GF-D8 (cell line): ENCODE data around the gene SNRPA.
"Not testable (repeated sequence)": the region's sequence is repeated elsewhere in the genome, so short reads cannot be mapped to it uniquely, and the experiment has no call there.

Source experiments
- DNase-seq: peaks from one replicate; lab custom pipeline; 2025; lab: John Stamatoyannopoulos, UW

SNRPA gene

DNA sequence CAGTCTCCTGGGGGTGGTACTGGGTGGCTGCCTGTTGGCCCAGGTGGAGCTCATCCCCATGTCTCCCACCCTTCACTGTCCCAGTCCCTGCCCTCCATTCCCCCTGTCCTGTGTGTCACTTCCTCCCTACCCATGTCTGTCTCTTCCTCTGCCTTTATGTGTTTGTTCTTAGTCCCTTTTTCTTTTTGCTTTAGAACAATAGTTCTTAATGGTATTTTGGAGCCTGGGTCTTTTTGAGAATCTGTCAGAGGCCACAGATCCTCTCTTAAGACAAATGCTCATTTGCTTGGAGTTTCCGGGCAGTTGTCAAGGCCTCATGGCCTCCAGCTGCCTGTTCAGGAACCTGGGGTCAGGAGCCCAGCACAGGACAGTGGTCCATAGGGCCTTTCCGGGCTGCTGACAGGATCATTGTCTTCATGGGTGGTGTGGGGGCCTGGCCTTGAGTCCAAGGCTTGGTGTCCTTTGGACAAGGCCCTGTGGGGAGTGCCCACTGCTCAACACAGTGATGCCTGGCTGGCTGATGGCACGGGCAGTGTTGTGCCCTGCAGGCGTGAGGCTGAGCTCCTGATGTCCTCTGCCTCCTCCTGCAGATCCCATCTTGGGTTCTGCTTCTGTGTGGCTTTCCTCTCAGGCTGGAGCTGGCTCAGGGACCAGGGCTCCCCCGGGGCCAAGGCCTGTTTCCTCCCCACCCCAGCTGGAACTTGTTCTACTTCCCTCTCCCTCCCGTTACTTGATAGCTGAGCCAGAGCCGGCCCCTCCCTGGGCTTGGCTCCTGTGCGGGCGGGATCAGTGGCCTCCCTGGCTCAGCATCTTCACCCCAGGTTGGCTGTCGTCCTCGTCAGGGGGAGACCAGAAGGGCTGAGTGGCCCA, 51.5 kb downstream of the SNRPA start:
- peak; percentile 20 for DNase-seq

DNA sequence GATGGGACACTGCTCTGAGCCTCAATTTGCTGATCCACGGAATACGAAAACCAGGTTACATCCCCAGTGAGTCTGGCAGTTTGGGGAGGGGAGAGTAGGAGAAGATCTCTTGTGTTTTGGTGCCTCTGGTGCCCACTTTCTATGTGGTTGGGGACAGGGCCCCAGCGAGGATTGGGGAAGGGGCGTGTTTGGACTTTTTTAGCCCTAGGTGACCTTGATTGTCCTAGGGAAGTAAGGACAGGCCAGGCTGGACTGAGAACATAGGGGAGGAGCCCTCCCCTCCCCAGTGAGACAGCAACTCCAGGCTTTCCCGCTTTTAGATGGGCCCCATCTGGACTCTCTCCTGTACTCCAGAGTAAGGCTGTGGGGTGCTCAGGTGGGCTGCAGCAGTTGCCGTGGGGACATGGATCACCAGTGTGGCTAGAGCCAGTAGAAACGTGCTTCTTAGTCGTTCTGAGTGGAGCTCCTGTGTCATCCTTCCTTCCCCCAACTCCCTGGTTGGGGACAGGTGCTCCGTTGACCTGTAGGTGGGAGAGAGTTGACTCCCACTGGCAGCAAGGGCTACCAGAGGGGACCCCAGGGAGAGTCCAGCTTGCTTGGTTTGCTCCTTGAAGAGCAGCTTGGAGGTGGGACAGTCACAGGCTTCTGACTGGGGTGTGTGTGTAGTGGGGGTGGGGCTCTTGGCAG, 52.3 kb downstream of the SNRPA start:
- no peak for DNase-seq

DNA sequence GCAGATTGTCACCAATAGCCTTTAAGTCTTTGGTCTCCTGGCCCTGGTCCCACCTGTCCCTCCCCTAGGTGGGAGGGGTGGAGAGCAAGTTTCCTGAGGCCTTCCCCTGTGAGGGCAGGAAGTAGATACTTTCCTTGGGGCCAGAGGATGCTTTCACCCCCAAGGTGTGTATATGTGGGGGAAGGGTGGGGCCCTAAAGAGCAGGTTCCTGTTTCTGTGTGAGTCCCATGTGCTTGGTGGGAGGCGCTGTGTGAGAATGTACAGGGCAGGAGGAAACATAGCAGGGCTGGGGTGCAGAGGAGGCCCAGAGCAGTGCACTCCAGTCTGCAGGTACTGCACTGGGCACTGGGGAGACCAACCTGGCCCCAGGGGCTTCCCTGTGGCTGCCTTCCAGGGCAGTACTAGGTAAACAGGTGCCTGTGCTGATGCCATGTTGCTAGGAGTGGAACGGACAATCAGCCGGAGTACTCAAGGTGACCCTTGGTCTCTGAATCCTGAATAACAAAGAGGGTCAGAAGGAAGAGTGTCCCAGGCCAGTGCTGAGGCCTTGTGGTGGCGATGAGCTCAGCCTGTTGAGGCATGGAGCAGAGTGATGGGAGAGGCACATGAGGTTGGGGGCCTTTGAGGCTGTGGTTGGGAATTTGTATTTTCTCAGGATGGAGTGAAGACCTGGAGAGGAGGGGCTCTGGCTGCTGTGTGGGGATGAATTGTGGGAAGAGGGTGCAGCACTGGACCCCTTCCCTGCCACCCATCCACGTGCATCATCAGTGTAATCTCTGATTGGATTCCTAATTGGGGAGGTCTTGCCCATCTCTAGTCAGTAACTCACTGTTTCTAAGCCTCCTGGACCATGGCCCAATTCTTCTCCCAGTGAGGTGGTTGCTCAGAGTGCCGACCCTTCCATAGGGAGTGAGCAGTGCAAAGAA, 53.1 kb downstream of the SNRPA start:
- no peak for DNase-seq

DNA sequence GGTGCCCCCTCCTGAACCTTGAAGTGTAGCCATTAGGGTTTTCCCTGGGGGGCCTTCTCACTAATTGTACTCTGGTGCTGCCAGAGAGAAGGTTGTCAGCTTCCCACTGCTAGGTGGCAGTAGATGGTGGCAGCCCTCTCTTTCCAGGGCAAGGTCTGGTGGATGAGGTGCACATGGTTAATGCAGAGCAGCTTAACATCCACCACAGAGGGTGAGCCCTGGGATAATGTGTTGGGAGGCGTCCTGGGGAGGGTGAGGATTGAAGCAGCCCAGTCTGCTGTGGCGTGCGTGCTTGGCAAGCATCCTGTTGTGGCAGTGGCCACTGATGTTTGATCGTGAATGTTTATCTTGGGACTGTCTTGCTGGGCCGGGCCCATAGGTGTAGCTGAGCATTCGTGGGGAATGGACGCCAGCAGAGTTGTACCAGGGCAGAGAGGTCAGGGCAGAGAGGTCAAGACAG, 53.8 kb downstream of the SNRPA start:
- DNase-seq: no peak

DNA sequence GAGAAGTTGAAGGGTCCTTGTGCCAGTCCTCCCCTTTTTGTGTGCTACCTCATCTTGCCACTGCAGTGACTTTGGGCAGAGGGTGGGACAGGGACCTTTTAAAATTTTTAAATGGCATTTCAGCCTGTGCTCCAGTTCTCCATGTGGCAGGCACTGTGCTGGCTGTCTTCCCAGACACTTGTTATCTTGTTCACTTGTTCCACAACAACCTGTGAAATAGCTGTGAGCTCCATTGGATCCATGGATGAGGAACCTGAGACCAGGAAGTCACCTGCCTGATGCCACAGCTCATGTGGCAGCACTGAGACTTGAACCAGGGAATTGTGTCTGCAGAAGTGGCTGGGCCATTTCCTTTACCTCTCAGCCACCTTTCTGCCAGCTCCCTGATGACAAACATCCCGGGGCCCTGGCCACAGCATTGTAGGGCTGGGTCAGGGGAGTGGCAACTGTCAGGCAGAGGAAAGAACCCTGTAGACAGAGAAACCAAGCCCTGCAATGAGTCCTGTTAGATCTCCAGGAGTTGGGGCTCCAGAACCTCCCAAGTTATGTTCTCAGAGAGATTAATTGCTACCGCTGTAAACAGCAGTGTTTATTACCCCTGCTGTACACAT, 54.4 kb downstream of the SNRPA start:
- no peak for DNase-seq

DNA sequence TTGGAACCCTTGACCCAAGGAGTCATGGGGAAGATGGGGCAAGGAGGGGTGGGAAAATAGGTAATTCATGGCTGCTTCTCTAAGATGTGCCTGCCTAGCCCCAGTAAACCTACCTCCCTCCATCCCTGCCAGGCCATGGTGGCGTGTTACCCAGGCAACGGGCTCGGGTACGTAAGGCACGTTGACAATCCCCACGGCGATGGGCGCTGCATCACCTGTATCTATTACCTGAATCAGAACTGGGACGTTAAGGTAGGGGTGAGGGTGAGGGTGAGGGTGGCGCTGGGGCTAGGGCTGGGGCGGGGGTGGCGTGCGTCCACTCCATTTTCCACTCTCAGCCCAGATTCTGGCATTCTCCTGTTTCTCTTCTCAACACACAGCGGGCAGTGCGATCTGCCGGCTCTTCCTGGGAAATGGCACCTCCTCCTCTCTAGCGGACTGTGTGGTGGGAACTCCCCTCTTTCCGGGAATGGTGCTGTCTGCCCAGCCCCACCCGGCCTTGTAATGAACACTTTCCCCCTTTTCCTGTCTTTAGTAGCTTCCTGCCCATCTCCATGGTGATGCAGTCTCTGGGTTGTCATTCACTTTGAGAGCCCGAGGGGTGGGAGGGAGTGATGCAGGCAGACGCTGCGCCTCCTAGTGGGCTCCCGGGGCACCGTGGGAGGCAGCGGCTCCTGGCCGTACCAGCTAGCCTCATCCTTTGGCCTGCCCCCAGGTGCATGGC, 55.6 kb downstream of the SNRPA start:
- DNase-seq: no peak

DNA sequence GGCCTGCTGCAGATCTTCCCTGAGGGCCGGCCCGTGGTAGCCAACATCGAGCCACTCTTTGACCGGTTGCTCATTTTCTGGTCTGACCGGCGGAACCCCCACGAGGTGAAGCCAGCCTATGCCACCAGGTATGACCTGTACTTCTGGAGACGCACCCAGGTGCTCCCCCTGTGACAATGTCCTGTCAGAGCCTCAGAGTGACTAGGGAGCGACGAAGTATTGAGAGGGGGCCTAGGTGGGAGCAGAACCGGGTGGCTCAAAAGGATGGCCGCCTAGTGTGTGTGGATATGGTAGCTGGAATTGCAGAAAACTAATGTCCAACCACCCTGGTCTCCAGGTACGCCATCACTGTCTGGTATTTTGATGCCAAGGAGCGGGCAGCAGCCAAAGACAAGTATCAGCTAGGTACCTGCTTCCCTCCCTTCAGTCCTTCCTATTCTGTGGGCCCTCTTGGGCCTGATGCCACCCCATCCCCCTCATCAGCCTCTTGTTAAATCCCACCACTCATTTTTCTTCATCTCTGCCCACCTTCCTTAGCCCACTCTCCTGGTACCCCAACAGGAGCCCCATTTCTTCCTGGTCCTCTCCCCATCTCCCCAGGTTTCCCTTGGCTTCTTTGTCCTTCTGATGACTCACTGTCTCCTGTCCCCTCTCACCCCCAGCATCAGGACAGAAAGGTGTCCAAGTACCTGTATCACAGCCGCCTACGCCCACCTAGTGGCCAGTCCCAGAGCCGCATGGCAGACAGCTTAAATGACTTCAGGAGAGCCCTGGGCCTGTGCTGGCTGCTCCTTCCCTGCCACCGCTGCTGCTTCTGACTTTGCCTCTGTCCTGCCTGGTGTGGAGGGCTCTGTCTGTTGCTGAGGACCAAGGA, 56.4 kb downstream of the SNRPA start:
- DNase-seq: no peak

DNA sequence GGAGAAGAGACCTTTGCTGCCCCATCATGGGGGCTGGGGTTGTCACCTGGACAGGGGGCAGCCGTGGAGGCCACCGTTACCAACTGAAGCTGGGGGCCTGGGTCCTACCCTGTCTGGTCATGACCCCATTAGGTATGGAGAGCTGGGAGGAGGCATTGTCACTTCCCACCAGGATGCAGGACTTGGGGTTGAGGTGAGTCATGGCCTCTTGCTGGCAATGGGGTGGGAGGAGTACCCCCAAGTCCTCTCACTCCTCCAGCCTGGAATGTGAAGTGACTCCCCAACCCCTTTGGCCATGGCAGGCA, 57.0 kb downstream of the SNRPA start:
- DNase-seq: no peak

DNA sequence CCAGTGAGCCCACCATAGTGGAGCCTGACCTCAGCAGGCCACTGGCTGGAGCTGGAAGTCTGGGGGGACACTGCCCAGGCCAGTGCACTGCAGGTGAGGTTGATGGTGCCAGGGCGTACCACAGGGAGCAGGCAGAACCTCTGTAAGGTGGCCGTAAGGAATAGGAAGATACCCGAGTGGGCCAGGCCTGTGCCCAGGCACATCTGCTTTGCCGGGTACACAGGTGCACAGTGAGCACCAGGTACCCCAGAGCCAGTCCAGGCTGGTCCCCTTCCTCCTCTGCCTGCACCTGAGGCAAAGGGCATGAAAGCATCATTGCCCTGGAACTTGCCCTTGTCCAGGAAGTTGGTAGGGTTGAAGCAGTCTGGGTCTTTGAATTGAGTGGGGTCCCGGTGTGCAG, 57.5 kb downstream of the SNRPA start:
- DNase-seq: no peak

DNA sequence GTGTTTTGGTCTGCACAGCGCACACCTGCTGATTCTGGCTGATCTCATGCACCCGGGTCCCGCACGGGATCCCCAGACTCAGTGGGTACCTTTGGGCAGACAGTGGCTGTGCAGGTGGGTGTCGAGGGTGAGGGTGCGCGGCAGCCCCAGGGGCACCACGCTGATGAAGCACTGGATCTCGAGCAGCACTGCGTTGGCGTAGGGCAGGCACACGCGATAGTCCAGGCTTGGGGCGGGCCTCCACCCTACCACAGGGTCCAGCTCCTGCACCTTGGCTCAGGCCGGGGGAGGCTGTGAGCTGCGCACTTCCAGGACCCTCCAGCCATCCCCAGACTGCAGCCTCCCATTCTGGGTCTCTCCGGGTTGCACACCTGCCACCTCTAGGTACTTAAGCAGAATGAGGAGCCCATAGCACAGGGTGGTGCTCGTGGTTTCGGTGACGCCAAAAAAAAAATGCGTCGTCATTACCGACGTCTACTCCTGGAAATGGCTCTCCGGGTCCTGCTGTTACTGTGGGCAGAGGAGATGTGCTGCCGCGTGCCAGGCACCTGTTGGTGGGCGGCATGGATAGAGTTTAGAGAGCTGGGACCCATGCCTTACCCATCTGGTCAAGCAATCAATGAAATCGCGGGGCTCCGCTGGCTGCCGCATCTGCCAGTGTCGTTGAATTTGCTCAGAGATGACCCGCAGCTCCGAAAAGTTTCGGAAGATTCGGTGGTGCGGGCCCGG, 58.5 kb downstream of the SNRPA start:
- no peak for DNase-seq

DNA sequence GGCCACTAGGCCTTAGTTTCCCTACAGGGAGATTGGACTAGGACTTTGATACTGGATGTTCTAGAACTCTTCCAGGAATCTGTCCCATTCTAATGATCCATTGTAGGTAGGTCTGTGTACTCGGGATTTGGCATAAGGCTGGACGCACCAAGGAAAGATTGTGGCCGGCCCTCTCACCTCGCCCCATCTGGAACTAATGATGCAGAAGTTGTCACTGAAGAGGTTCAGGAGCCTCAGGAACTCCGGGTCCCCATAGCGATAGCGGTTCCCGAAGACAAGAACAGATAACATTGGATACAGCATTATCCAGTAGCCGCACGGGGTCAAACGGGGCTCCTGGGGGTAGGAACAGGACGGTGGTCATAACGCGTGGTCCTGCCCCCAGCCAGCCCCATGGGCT, 59.2 kb downstream of the SNRPA start:
- DNase-seq: no peak

DNA sequence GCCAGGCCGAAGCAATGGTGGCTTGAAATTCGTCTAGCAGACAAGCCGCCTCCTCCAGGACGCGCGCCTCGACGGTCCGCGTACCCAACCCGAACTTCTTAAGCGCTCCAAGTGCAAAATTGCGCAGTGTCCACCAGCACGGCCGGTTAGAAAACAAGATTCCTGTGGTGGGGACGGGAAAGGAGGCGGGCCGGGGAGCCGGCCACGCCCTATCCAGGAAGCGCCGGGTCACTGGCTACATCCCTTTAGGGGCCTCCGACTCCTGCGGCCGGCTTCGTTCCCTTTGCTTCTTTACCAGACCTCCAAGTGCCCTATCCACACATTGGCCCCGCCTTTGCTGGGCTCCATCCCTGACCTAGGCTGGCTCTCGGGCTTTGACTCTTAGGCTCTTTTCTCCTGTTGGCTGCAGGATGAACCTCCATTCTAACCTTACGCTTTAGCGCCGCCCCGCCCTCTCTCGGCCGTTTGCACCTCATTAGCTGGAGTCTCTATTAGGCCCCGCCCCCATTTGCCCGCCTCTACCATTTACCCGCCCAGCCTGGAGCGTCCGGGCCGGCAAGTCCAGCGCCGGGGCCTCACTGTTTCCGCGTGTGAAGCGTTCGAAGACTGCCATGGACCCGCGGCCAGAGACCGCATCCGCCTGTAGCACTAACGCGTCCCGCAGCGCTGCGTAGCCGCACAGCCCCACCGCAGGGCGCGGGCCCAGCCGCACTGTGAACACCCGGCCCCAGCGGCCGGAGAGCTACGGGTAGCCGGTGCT, 59.8 kb downstream of the SNRPA start:
- not testable (repeated sequence) for DNase-seq

DNA sequence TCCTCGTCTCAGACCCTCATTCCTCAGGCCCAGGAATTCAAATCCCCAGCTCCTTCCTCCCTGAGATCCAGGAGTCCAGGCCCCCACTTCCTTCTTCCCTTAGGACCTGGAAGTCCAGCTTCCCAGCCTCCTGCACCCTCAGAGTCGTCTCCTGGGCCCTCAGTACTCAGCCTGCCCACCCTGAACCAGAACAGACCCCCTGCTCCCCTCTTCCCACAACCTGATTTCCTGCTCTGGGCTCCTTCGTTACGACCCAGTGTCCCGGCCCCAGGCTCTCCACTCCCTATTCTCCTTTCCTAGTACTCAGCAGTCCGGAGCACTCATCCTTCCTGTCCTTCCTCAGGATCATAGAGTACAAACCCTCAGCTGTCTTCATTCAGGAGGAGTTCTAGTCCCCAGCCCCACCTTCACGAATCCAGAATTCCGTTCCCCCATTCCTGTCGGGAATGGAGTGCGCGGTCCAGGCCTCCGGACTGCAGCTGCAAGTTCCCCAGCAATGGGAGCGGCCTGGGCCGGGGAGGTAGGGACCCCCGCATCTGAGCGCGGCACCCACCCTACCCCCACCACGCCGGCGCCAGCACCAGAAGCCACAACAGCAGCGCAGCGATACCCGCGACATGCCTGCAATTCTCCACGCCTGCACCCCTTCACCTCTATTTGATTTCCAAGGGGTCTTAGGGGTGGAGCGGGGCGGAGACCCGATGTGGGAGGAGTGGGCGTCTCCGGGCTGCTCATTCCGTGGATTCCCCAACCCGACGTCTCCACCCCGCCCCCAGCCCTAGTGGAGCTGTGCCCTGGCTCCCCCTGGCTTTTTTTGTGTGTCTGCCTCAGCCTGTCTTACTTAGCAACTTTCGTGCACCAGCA, 60.7 kb downstream of the SNRPA start:
- DNase-seq: no peak

DNA sequence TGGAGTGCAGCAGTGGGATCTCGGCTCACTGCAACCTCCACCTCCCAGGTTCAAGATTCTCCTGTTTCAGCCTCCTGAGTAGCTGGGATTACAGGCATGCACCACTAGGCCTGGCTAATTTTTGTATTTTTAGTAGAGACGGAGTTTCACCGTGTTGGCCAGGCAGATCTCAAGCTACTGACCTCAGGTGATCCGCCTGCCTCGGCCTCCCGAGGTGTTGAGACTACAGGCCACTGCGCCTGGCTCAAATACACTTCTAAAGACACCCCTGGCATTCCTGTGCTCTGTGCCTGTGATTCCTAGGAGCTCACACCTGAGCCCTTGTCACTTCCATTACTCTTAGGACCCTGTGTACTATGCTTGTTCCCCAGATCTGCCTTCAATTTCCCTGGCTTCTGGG, 61.6 kb downstream of the SNRPA start:
- not testable (repeated sequence) for DNase-seq

DNA sequence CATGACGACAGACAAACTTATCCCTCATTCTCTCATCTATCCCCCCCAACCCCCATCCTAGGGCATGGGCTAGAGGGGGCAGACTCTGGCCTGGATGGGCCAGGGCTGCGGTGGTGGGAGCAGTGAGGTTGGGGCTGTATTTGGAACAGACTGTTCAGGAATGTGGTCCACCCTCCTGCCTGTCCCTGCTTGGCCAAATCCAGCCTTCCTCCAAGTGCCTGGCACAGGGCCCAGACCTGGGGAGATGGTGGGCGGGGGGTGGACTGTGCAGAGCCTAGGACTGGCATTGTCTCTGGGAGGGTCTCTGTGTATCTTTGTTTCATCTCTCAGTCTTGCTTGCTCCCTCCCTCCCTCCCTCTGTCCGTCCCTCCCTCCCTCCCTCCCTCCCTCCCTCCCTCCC, 62.2 kb downstream of the SNRPA start:
- no peak for DNase-seq
